Ovary (tissue), 3 donors: ENCODE measurements around the gene DOCK1.

Source experiments
- CTCF ChIP-seq, 3 donors: fragments of 450-650 bp in 2 of 3; fragments of 200-600 bp in 1 of 3; IDR thresholded peaks; one replicate each; pipeline versions ENCODE4 v1.5.1 to v1.8.0; 2016 to 2022; ENCODE audit warnings: antibody characterized with exemption in 3 of 3, mild to moderate bottlenecking in 1 of 3
- EP300 ChIP-seq: sonication (generic); formaldehyde crosslinking; IDR thresholded peaks from one replicate; pipeline ENCODE4 v1.6.1; 2017; ENCODE audit warnings: antibody characterized with exemption
- POLR2A ChIP-seq: fragments of 450-650 bp; IDR thresholded peaks from one replicate; pipeline ENCODE4 v1.6.1; 2017; ENCODE audit warnings: antibody characterized with exemption, mild to moderate bottlenecking, moderate library complexity
- donor health status: DM: no; HTN: no; CAD: no.

- TF ChIP-seq CTCF (IDR thresholded peaks at IDR 0.05) (no peak), POLR2A (no peak), EP300 (no peak)
These were observed 293.1 kb downstream of the DOCK1 start for GRCh38 chr10:127198307-127198706.
